Mucosa of rectum (tissue), 2 donors: ENCODE data around the gene CDC42BPA.

Experiments
- H3K27ac ChIP-seq, 2 donors: one replicate each; pipeline ENCODE4 v1.7.0; 2013; ENCODE audit warnings: inconsistent platforms in 2 of 2, low read depth in 2 of 2, low read length in 2 of 2
- H3K27me3 ChIP-seq, 2 donors: one replicate each; pipeline ENCODE4 v1.7.0; 2013; ENCODE audit warnings: low read length in 2 of 2; ENCODE audit not compliant: control insufficient read depth in 2 of 2, insufficient read depth in 2 of 2
- H3K36me3 ChIP-seq, 2 donors: one replicate each; pipeline ENCODE4 v1.7.0; 2013; ENCODE audit warnings: low read length in 2 of 2; ENCODE audit not compliant: control insufficient read depth in 2 of 2, insufficient read depth in 2 of 2
- H3K4me1 ChIP-seq, 2 donors: one replicate each; pipeline ENCODE4 v1.7.0; 2013; ENCODE audit warnings: low read length in 2 of 2, mild to moderate bottlenecking in 1 of 2; ENCODE audit not compliant: control insufficient read depth in 2 of 2, insufficient read depth in 2 of 2
- H3K4me3 ChIP-seq, 2 donors: one replicate each; pipeline ENCODE4 v1.7.0; 2013; ENCODE audit warnings: low read length in 2 of 2
- H3K9ac ChIP-seq, 2 donors: one replicate each; pipeline ENCODE4 v1.7.0; 2013; ENCODE audit warnings: low read length in 2 of 2, low read depth in 1 of 2, mild to moderate bottlenecking in 1 of 2
- H3K9me3 ChIP-seq, 2 donors: one replicate each; pipeline ENCODE4 v1.7.0; 2013; ENCODE audit warnings: low read length in 2 of 2; ENCODE audit not compliant: control insufficient read depth in 2 of 2
- donor health status: healthy.
- donor health status: Normal muscosa, but diverticular disease.

The CDC42BPA gene

GRCh38 chr1:227320476-227320875 lies 2.2 kb upstream of the CDC42BPA start:
- H3K27ac ChIP-seq: no peak overlapping the region
- no peaks in the 10 kb centered on the region for H3K27me3 ChIP-seq
- H3K9ac ChIP-seq: no peak overlapping the region
- H3K4me3 ChIP-seq: no peak overlapping the region
- H3K9me3 ChIP-seq: peaks cover 0 to 3% of the 10 kb centered on the region in 2 donors
- H3K4me1 ChIP-seq: peaks cover 20 to 31% of the 10 kb centered on the region in 2 donors
- H3K36me3 ChIP-seq: no peaks in the 10 kb centered on the region

GRCh38 chr1:227318853-227319607 lies 738 bp upstream of the CDC42BPA start:
- peaks cover 0 to 3% of the 10 kb centered on the region in 2 donors for H3K9me3 ChIP-seq
- H3K27ac ChIP-seq: peak overlapping the region; percentile 90 to 94
- peak overlapping the region; percentile 74 to 89 for H3K4me3 ChIP-seq
- H3K27me3 ChIP-seq: no peaks in the 10 kb centered on the region
- H3K36me3 ChIP-seq: no peaks in the 10 kb centered on the region
- peak overlapping the region; percentile 66 to 96 for H3K9ac ChIP-seq
- H3K4me1 ChIP-seq: peaks cover 17 to 31% of the 10 kb centered on the region in 2 donors

GRCh38 chr1:227317523-227318015 lies 723 bp downstream of the CDC42BPA start:
- Histone ChIP-seq H3K9ac (peak overlapping the region; percentile 82 to 96), H3K27ac (peak overlapping the region; percentile 90 to 94), H3K4me3 (peak overlapping the region; percentile 89 to 92), H3K27me3 (no peaks in the 10 kb centered on the region), H3K36me3 (no peaks in the 10 kb centered on the region), H3K4me1 (peaks cover 14 to 24% of the 10 kb centered on the region in 2 donors), H3K9me3 (no peaks in the 10 kb centered on the region)

GRCh38 chr1:227317011-227317451 lies 1.3 kb downstream of the CDC42BPA start:
- H3K4me3 ChIP-seq: peak overlapping the region; percentile 89 to 92
- no peaks in the 10 kb centered on the region for H3K27me3 ChIP-seq
- peak overlapping the region; percentile 10 to 63 for H3K9ac ChIP-seq
- H3K36me3 ChIP-seq: no peaks in the 10 kb centered on the region
- H3K27ac ChIP-seq: peak overlapping the region; percentile 19 to 62
- peaks cover 14 to 19% of the 10 kb centered on the region in 2 donors for H3K4me1 ChIP-seq
- no peaks in the 10 kb centered on the region for H3K9me3 ChIP-seq

- Histone ChIP-seq H3K27ac (peak overlapping the region; percentile 19 to 62), H3K27me3 (no peaks in the 10 kb centered on the region), H3K9me3 (no peaks in the 10 kb centered on the region), H3K4me1 (peaks cover 14 to 19% of the 10 kb centered on the region in 2 donors), H3K36me3 (no peaks in the 10 kb centered on the region), H3K9ac (peak overlapping the region in 1 of 2 donors; percentile 63), H3K4me3 (peak overlapping the region; percentile 89 to 92)
Measured at GRCh38 chr1:227316456-227316855, 1.8 kb downstream of the CDC42BPA start.

- Histone ChIP-seq H3K9me3 (no peaks in the 10 kb centered on the region), H3K9ac (peak overlapping the region; percentile 9 to 63), H3K4me1 (peaks cover 11 to 13% of the 10 kb centered on the region in 2 donors), H3K4me3 (peak overlapping the region; percentile 89 to 92), H3K36me3 (no peaks in the 10 kb centered on the region), H3K27ac (peak overlapping the region; percentile 19 to 62), H3K27me3 (no peaks in the 10 kb centered on the region)
Measured at GRCh38 chr1:227315629-227316346, 2.5 kb downstream of the CDC42BPA start.

- H3K4me1 ChIP-seq: peaks cover 5 to 7% of the 10 kb centered on the region in 2 donors
- H3K36me3 ChIP-seq: no peaks in the 10 kb centered on the region
- no peaks in the 10 kb centered on the region for H3K27me3 ChIP-seq
- H3K9me3 ChIP-seq: no peaks in the 10 kb centered on the region
- H3K4me3 ChIP-seq: peak overlapping the region in 1 of 2 donors; percentile 92
- H3K27ac ChIP-seq: no peak overlapping the region
- H3K9ac ChIP-seq: no peak overlapping the region
Measured at GRCh38 chr1:227314014-227314848, 4.1 kb downstream of the CDC42BPA start.

- H3K9ac ChIP-seq: no peak overlapping the region
- H3K36me3 ChIP-seq: no peaks in the 10 kb centered on the region
- no peak overlapping the region for H3K27ac ChIP-seq
- H3K9me3 ChIP-seq: no peaks in the 10 kb centered on the region
- no peak overlapping the region for H3K4me3 ChIP-seq
- no peaks in the 10 kb centered on the region for H3K27me3 ChIP-seq
- peaks cover 0 to 4% of the 10 kb centered on the region in 2 donors for H3K4me1 ChIP-seq
Measured at GRCh38 chr1:227312361-227313025, 5.8 kb downstream of the CDC42BPA start.

GRCh38 chr1:227311389-227312001 lies 6.8 kb downstream of the CDC42BPA start:
- Histone ChIP-seq H3K9me3 (no peaks in the 10 kb centered on the region), H3K9ac (no peak overlapping the region), H3K36me3 (no peaks in the 10 kb centered on the region), H3K27ac (no peak overlapping the region), H3K27me3 (no peaks in the 10 kb centered on the region), H3K4me1 (peaks cover 0 to 4% of the 10 kb centered on the region in 2 donors), H3K4me3 (no peak overlapping the region)
